Measurements from ENCODE around the gene RCOR1.

The RCOR1 gene

GRCh38 chr14:102568115-102568614, 24.3 kb upstream of the RCOR1 start:
- Histone ChIP-seq H3K27me3 (ENCODE audit: insufficient read depth, poor library complexity, severe bottlenecking) (no peaks in the 10 kb centered on the region), H3K4me3 (replicated peaks; ENCODE audit: insufficient read depth, low read length) (no peak overlapping the region), H3K27ac (replicated peaks) (peak overlapping the region; percentile 11; the same call in 1 of the 2 replicates)
- DNase-seq (ENCODE audit: low read depth in 1 of 2, low spot score in 1 of 2): peak in 1 of 2 experiments; percentile 64
- TF ChIP-seq SPI1 (IDR thresholded peaks at IDR 0.05; ENCODE audit: borderline replicate concordance, low read depth): no peak
- TF ChIP-seq POLR2AphosphoS5 (IDR thresholded peaks at IDR 0.05; ENCODE audit: low read depth): no peak
- TF ChIP-seq CTCF (IDR thresholded peaks at IDR 0.05; ENCODE audit: insufficient read depth, low read length): no peak
- TF ChIP-seq REST (IDR thresholded peaks at IDR 0.05; ENCODE audit: insufficient replicate concordance, low read depth): no peak
- no peak for TF ChIP-seq GABPA (IDR thresholded peaks at IDR 0.05; ENCODE audit: low read depth)

GRCh38 chr14:102570334-102570995, 22.0 kb upstream of the RCOR1 start:
- Histone ChIP-seq H3K27me3 (ENCODE audit: insufficient read depth, poor library complexity, severe bottlenecking) (no peaks in the 10 kb centered on the region), H3K27ac (replicated peaks) (no peak overlapping the region), H3K4me3 (replicated peaks; ENCODE audit: insufficient read depth, low read length) (no peak overlapping the region)
- TF ChIP-seq REST (IDR thresholded peaks at IDR 0.05; ENCODE audit: insufficient replicate concordance, low read depth) (no peak), CTCF (IDR thresholded peaks at IDR 0.05; ENCODE audit: insufficient read depth, low read length) (no peak), SPI1 (IDR thresholded peaks at IDR 0.05; ENCODE audit: borderline replicate concordance, low read depth) (no peak), GABPA (IDR thresholded peaks at IDR 0.05; ENCODE audit: low read depth) (no peak), POLR2AphosphoS5 (IDR thresholded peaks at IDR 0.05; ENCODE audit: low read depth) (no peak)
- DNase-seq (ENCODE audit: low read depth in 1 of 2, low spot score in 1 of 2): no peak

- no peak overlapping the region for H3K4me3 ChIP-seq (replicated peaks; ENCODE audit: insufficient read depth, low read length)
- H3K27ac ChIP-seq (replicated peaks): no peak overlapping the region
- no peak for TF ChIP-seq POLR2AphosphoS5 (IDR thresholded peaks at IDR 0.05; ENCODE audit: low read depth)
- TF ChIP-seq SPI1 (IDR thresholded peaks at IDR 0.05; ENCODE audit: borderline replicate concordance, low read depth): no peak
- TF ChIP-seq GABPA (IDR thresholded peaks at IDR 0.05; ENCODE audit: low read depth): no peak
- no peak for TF ChIP-seq REST (IDR thresholded peaks at IDR 0.05; ENCODE audit: insufficient replicate concordance, low read depth)
- TF ChIP-seq CTCF (IDR thresholded peaks at IDR 0.05; ENCODE audit: insufficient read depth, low read length): no peak
- H3K27me3 ChIP-seq (ENCODE audit: insufficient read depth, poor library complexity, severe bottlenecking): no peaks in the 10 kb centered on the region
- no peak for DNase-seq (ENCODE audit: low read depth in 1 of 2, low spot score in 1 of 2)
These were observed 21.4 kb upstream of the RCOR1 start for GRCh38 chr14:102571043-102571442.

Data from HL-60 (cell line).